Epithelial cell of proximal tubule (primary cell): ENCODE results near the gene SLC4A3. TPM values are rescaled to one million over a fixed set of nuclear protein-coding genes. Genes with fewer than 3 reads are reported as not detected.

Source experiments
- DNase-seq: peaks from one replicate; pipeline ENCODE4 v3.0.0-alpha.2; 2011; ENCODE audit warnings: low read depth
- H3K4me3 ChIP-seq: 2 replicates; pipeline ENCODE4 v1.5.1; 2011; ENCODE audit warnings: low read depth, mild to moderate bottlenecking, low read length
- total RNA-seq: library from RNA; depleted of rRNA; stranded (reverse); fragments of >200 nt; gene quantifications from 2 replicates; pipeline ENCODE4 v1.2.3, GENCODE V29; 2015
- TF ChIP-seq, protein P1 (sequence below): conservative IDR thresholded peaks from 2 replicates; pipeline ENCODE4 v1.5.1; 2012; ENCODE audit warnings: low read depth, mild to moderate bottlenecking, low read length

Gene SLC4A3
- total RNA-seq, 1 donor from 2014 or later = 12.2 TPM

DNA sequence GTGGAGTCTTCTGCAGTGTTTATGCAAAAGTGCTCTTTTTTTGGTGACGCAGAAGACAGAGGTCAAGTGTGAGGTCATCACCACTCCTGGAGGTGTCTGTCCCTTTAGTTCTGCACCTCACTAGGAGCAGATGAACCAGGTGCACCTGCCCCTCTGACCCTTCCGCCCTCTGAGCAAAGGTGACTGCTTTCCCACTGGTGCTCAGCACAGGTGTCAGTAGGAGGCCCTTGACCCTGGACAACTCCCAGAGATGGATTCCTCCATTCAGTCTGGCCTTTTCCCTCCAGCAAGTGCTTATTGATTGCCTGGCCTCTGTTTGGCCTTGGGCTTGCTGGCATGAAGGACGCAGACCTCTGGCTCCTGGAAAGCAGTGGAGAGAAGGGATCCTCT is 8.7 kb upstream of the SLC4A3 start:
- DNase-seq = no peak
- H3K4me3 ChIP-seq = no peak overlapping the region
- TF ChIP-seq, protein P1, sequence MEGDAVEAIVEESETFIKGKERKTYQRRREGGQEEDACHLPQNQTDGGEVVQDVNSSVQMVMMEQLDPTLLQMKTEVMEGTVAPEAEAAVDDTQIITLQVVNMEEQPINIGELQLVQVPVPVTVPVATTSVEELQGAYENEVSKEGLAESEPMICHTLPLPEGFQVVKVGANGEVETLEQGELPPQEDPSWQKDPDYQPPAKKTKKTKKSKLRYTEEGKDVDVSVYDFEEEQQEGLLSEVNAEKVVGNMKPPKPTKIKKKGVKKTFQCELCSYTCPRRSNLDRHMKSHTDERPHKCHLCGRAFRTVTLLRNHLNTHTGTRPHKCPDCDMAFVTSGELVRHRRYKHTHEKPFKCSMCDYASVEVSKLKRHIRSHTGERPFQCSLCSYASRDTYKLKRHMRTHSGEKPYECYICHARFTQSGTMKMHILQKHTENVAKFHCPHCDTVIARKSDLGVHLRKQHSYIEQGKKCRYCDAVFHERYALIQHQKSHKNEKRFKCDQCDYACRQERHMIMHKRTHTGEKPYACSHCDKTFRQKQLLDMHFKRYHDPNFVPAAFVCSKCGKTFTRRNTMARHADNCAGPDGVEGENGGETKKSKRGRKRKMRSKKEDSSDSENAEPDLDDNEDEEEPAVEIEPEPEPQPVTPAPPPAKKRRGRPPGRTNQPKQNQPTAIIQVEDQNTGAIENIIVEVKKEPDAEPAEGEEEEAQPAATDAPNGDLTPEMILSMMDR = no peak

DNA sequence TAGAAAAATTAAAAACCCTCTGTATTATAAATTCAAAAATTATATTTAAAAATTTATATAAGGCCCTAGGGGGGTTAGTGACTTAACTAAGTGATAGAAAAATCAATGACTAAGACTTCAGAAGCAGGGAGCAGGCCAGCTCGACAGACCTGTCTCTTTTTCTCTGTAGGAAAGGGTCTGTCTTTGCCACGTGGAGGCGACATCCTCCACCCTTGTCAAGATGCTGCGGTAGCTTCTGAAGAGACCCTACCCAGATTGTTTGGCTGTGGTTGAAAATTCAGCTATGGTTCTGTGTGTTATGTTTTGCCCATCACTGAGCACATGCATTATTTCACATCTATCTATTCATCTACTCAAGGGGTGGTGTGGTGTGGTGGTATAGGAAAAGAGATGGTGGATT is 8.2 kb upstream of the SLC4A3 start:
- TF ChIP-seq, protein P1 = peak; percentile 24
- H3K4me3 ChIP-seq = no peak overlapping the region
- no peak for DNase-seq

GRCh38 chr2:219620546-219620945 is 6.9 kb upstream of the SLC4A3 start:
- DNase-seq = no peak
- TF ChIP-seq, protein P1 = no peak
- no peak overlapping the region for H3K4me3 ChIP-seq

- H3K4me3 ChIP-seq = no peak overlapping the region
- TF ChIP-seq, protein P1 = no peak
- DNase-seq = no peak
These were observed 5.5 kb upstream of the SLC4A3 start for GRCh38 chr2:219621935-219622334.

DNA sequence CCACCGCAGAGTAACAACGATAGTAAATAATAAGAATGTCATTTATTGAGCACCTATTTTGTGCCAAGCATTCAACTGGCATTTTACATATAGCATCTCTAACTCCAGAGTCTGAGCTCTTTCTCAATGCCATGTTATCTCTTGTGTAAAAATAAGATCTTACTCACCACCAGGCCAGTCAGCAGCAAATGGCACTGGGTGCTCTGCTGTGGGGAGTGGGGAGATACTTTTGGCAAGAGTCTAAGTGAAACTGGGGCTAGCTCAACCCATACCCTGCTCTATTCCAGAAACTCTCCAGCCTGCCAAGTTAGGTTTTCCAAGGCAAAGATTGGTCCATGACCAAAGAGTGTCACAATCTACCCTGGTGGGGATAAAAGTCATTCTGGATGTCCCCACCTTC is 5.0 kb upstream of the SLC4A3 start:
- TF ChIP-seq, protein P1 = no peak
- no peak overlapping the region for H3K4me3 ChIP-seq
- DNase-seq = no peak

DNA sequence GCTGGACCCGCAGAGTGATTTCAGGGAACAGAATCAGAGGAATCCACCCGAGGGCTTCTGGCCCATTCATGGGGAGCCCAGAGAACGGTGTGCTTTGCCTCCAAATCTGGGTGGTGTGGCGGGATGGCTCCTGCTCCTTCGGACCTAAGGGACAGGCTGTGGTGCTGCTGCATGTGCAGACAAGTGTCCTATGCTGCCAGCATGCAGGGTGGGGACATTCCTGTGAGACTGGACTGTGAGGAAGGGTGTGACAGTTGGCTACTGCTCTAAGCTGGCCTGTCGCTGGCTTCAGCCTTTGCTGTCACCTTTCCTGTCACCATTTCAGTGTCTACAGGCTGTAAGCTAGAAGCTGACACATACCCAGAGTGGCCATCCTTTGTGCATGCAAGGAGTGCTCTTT is 2.9 kb upstream of the SLC4A3 start:
- no peak overlapping the region for H3K4me3 ChIP-seq
- TF ChIP-seq, protein P1 = no peak
- DNase-seq = no peak

- no peak overlapping the region for H3K4me3 ChIP-seq
- TF ChIP-seq, protein P1 = no peak
- no peak for DNase-seq
These were observed 2.3 kb upstream of the SLC4A3 start for GRCh38 chr2:219625179-219625578.
